HG02678 (cell line): ENCODE measurements around the gene NECAB3.
"Not testable (repeated sequence)": the region's sequence is repeated elsewhere in the genome, so short reads cannot be mapped to it uniquely, and the experiment has no call there.

Experiments
- ATAC-seq: cut with Tn5 transposase; IDR thresholded peaks from one replicate; pipeline ENCODE4 v1.9.1; 2021; ENCODE audit warnings: mild to moderate bottlenecking, moderate library complexity; ENCODE audit not compliant: unreplicated experiment

The NECAB3 gene

GRCh38 chr20:33651562-33652048 is 22.6 kb downstream of the NECAB3 start:
- ATAC-seq: no peak

- ATAC-seq: no peak
Measured at GRCh38 chr20:33650753-33651561, 23.3 kb downstream of the NECAB3 start.

GRCh38 chr20:33650111-33650752 is 24.0 kb downstream of the NECAB3 start:
- no peak for ATAC-seq

- ATAC-seq: no peak
Measured at GRCh38 chr20:33649201-33649681, 25.0 kb downstream of the NECAB3 start.

GRCh38 chr20:33648396-33649004 is 25.7 kb downstream of the NECAB3 start:
- ATAC-seq: no peak

- ATAC-seq: no peak
Measured at GRCh38 chr20:33647603-33648395, 26.4 kb downstream of the NECAB3 start.

GRCh38 chr20:33646959-33647602 is 27.1 kb downstream of the NECAB3 start:
- ATAC-seq: not testable (repeated sequence)

- ATAC-seq: no peak
Measured at GRCh38 chr20:33646191-33646590, 28.0 kb downstream of the NECAB3 start.

GRCh38 chr20:33645396-33645795 is 28.8 kb downstream of the NECAB3 start:
- no peak for ATAC-seq

GRCh38 chr20:33645072-33645358 is 29.2 kb downstream of the NECAB3 start:
- ATAC-seq: no peak

- ATAC-seq: no peak
Measured at GRCh38 chr20:33644313-33645071, 29.7 kb downstream of the NECAB3 start.

- no peak for ATAC-seq
Measured at GRCh38 chr20:33640287-33640686, 33.9 kb downstream of the NECAB3 start.

GRCh38 chr20:33636776-33637175 is 37.5 kb downstream of the NECAB3 start:
- no peak for ATAC-seq

GRCh38 chr20:33635341-33635740 is 38.9 kb downstream of the NECAB3 start:
- no peak for ATAC-seq

GRCh38 chr20:33631910-33632309 is 42.3 kb downstream of the NECAB3 start:
- ATAC-seq: not testable (repeated sequence)

GRCh38 chr20:33630507-33630906 is 43.7 kb downstream of the NECAB3 start:
- ATAC-seq: no peak

- no peak for ATAC-seq
Measured at GRCh38 chr20:33629979-33630378, 44.2 kb downstream of the NECAB3 start.

- no peak for ATAC-seq
Measured at GRCh38 chr20:33629533-33629932, 44.7 kb downstream of the NECAB3 start.

- no peak for ATAC-seq
Measured at GRCh38 chr20:33627577-33628216, 46.5 kb downstream of the NECAB3 start.
